HCT116 (cell line): ENCODE measurements around the gene EIF4G3. TPM values are rescaled to one million over a fixed set of nuclear protein-coding genes. Genes with fewer than 3 reads are reported as not detected.

Experiments
- ATAC-seq: fragments of 200-7000 bp; cut with Tn5 transposase; 2 replicates; pipeline ENCODE4 v1.9.1; 2020; ENCODE audit warnings: mild to moderate bottlenecking, moderate library complexity
- BruUV-seq: library from RNA; stranded (reverse); fragments of 400-500 nt; replicated peaks from 2 replicates; lab custom pipeline; 2021; lab: Mats Ljungman, UMichigan
- CTCF ChIA-PET: fragments of 300-600 bp; sonication (Branson Sonifier 250); formaldehyde crosslinking; loops from one replicate; lab custom pipeline; 2021; ENCODE audit warnings: antibody characterized with exemption; lab: Charles Lee
- POLR2A ChIA-PET: fragments of 300-600, 350-600 bp; sonication (Branson Sonifier 250); formaldehyde crosslinking; loops from one replicate; lab custom pipeline; 2021; ENCODE audit warnings: antibody characterized with exemption; lab: Charles Lee
- RAD21 ChIA-PET, 2 experiments: fragments of 300-600 bp; sonication (Branson Sonifier 250); formaldehyde crosslinking; loops; one replicate each; lab custom pipeline; 2023; ENCODE audit warnings: low total read pairs in 2 of 2; ENCODE audit not compliant: uncharacterized antibody in 2 of 2, unreplicated experiment in 2 of 2, low non-redundant PET in 1 of 2; lab: Charles Lee
- DNase-seq: peaks from one replicate; pipeline ENCODE4 v3.0.0-alpha.2; 2010; ENCODE audit warnings: low read depth, low spot score
- H2AFZ ChIP-seq: fragments of 200-600 bp; shearing (Covaris generic), sonication (generic); 2 replicates; pipeline ENCODE4 v1.6.1; 2017; ENCODE audit warnings: low read depth, mixed run types, mixed read lengths, antibody characterized with exemption, low read length; ENCODE audit not compliant: poor library complexity, severe bottlenecking
- H3K27ac ChIP-seq: 2 replicates; pipeline ENCODE4 v1.5.1; 2012; ENCODE audit warnings: low read depth, low read length
- H3K27me3 ChIP-seq: fragments of 200-600 bp; sonication (generic); 2 replicates; pipeline ENCODE4 v1.6.1; 2016; ENCODE audit warnings: mixed run types, low read length, mixed read lengths; ENCODE audit not compliant: insufficient read depth
- H3K36me3 ChIP-seq, 2 experiments: fragments of 200-500 bp in 1 of 2; fragments of 200-600 bp in 1 of 2; sonication (Bioruptor generic) in 1 of 2; sonication (generic) in 1 of 2; 2 replicates each; pipeline versions ENCODE4 v1.5.1 to v1.6.1; 2014 to 2016; ENCODE audit warnings: low read length in 2 of 2, inconsistent platforms in 1 of 2, mixed read lengths in 1 of 2, mixed run types in 1 of 2; ENCODE audit not compliant: insufficient read depth in 2 of 2, control insufficient read depth in 1 of 2
- H3K4me1 ChIP-seq, 2 experiments: fragments of 200-600 bp in 1 of 2; sonication (generic) in 1 of 2; 2 replicates each; pipeline versions ENCODE4 v1.5.1 to v1.6.1; 2012 to 2017; ENCODE audit warnings: low read length in 2 of 2, inconsistent platforms in 1 of 2, mild to moderate bottlenecking in 1 of 2, mixed read lengths in 1 of 2, mixed run types in 1 of 2, moderate library complexity in 1 of 2; ENCODE audit not compliant: insufficient read depth in 2 of 2, control insufficient read depth in 1 of 2
- H3K4me2 ChIP-seq: fragments of 200-600 bp; sonication (generic); 2 replicates; pipeline ENCODE4 v1.6.1; 2017; ENCODE audit warnings: mixed run types, low read length, mixed read lengths
- H3K4me3 ChIP-seq, 2 experiments: fragments of 200-600 bp in 1 of 2; sonication (generic) in 1 of 2; replicated peaks in 1 of 2; 2 replicates each; pipeline ENCODE4 v1.5.1; 2011 to 2016; ENCODE audit warnings: low read length in 2 of 2, control low read depth in 1 of 2, low read depth in 1 of 2, mild to moderate bottlenecking in 1 of 2, mixed read lengths in 1 of 2, mixed run types in 1 of 2
- H3K79me2 ChIP-seq: fragments of 200-600 bp; sonication (generic); 2 replicates; pipeline ENCODE4 v1.6.1; 2017; ENCODE audit warnings: mild to moderate bottlenecking, mixed run types, low read length, moderate library complexity, mixed read lengths; ENCODE audit not compliant: insufficient read depth
- H3K9ac ChIP-seq: fragments of 200-600 bp; sonication (generic); 2 replicates; pipeline ENCODE4 v1.6.1; 2016; ENCODE audit warnings: low read length, mixed read lengths
- H3K9me2 ChIP-seq: fragments of 200-600 bp; sonication (generic), shearing (Covaris generic); 2 replicates; pipeline ENCODE4 v1.6.1; 2017; ENCODE audit warnings: mixed run types, mild to moderate bottlenecking, moderate library complexity; ENCODE audit not compliant: insufficient read depth
- H3K9me3 ChIP-seq, 2 experiments: fragments of 200-500 bp in 1 of 2; fragments of 200-600 bp in 1 of 2; sonication (Bioruptor generic) in 1 of 2; sonication (generic) in 1 of 2; 2 replicates each; pipeline ENCODE4 v1.6.1; 2014 to 2017; ENCODE audit warnings: low read length in 2 of 2, mixed read lengths in 2 of 2, inconsistent platforms in 1 of 2, low read depth in 1 of 2, mild to moderate bottlenecking in 1 of 2, mixed run types in 1 of 2, moderate library complexity in 1 of 2; ENCODE audit not compliant: control insufficient read depth in 1 of 2, insufficient read depth in 1 of 2
- H4K20me1 ChIP-seq: fragments of 200-600 bp; sonication (generic), shearing (Covaris generic); 2 replicates; pipeline ENCODE4 v1.6.1; 2017; ENCODE audit warnings: mixed run types, mild to moderate bottlenecking, moderate library complexity; ENCODE audit not compliant: insufficient read depth
- CBX3 ChIP-seq: IDR thresholded peaks from 2 replicates; pipeline ENCODE4 v1.6.1; 2012; ENCODE audit warnings: low read depth
- CEBPB ChIP-seq: IDR thresholded peaks from 2 replicates; pipeline ENCODE4 v1.6.1; 2012; ENCODE audit warnings: low read depth
- EGR1 ChIP-seq: IDR thresholded peaks from 2 replicates; pipeline ENCODE4 v1.6.1; 2012; ENCODE audit warnings: low read depth
- REST ChIP-seq: IDR thresholded peaks from 2 replicates; pipeline ENCODE4 v1.6.1; 2012; ENCODE audit warnings: low read depth
- YY1 ChIP-seq: IDR thresholded peaks from 2 replicates; pipeline ENCODE4 v1.6.1; 2011; ENCODE audit warnings: low read length, low read depth, moderate library complexity, mild to moderate bottlenecking; ENCODE audit not compliant: insufficient replicate concordance; ENCODE audit errors: extremely low read depth
- ZFX ChIP-seq: fragments of 450-650 bp; IDR thresholded peaks from 2 replicates; pipeline ENCODE4 v1.6.1; 2017
- ZNF274 ChIP-seq: fragments of 200-500 bp; sonication (Bioruptor generic); IDR thresholded peaks from 2 replicates; pipeline ENCODE4 v1.6.1; 2014; ENCODE audit warnings: mild to moderate bottlenecking, low read depth, low read length, inconsistent platforms
- intact Hi-C: fragments of 100-400 bp; cut with micrococcal nuclease; formaldehyde crosslinking; loops from 2 replicates; pipeline ENCODE4 v1.10.0; 2022
- total RNA-seq: library from RNA; stranded (reverse); gene quantifications from one replicate; pipeline ENCODE4 v1.2.1, GENCODE V29; 2021; ENCODE audit not compliant: unreplicated experiment
- TF ChIP-seq, protein P1 (sequence below): IDR thresholded peaks from 2 replicates; pipeline ENCODE4 v1.6.1; 2012

Gene EIF4G3
- total RNA-seq, 1 experiment from 2014 or later: 40.1 TPM

DNA sequence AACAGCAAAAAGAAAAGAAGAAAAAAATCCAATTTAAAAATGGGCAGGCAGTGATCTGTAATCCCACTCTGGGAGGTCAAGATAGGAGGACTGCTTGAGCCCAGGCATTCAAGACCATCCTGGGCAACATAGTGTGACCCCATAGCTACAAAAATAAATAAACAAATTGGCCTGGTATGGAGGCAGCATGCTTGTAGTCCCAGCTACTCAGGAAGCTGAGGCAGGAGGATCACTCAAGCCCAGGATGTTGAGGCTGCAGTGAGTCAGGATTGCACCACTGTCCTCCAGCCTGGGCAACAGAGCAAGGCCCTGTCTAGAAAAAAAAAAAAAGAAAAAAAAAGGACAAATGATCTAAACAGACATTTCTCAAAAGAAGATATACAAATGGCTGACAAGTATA lies 99.6 kb downstream of the EIF4G3 start:
- CTCF ChIA-PET: no interaction called here
- no peaks in the 10 kb centered on the region for H3K9me3 ChIP-seq
- no peak overlapping the region for H3K27ac ChIP-seq
- peaks cover 12% of the 10 kb centered on the region; the same call in 1 of the 2 replicates for H3K79me2 ChIP-seq
- no peak overlapping the region for H3K9ac ChIP-seq
- H3K4me1 ChIP-seq: peaks cover 0 to 5% of the 10 kb centered on the region in 2 experiments; a peak in 1 of 4 replicates
- ATAC-seq (no peak), DNase-seq (no peak)
- POLR2A ChIA-PET: no interaction called here
- BruUV-seq: no TSS peak
- intact Hi-C loops: no loop called here
- no peaks in the 10 kb centered on the region for H4K20me1 ChIP-seq
- H2AFZ ChIP-seq: no peak overlapping the region
- H3K9me2 ChIP-seq: no peaks in the 10 kb centered on the region
- TF ChIP-seq, protein P1, sequence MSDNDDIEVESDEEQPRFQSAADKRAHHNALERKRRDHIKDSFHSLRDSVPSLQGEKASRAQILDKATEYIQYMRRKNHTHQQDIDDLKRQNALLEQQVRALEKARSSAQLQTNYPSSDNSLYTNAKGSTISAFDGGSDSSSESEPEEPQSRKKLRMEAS: no peak
- 0 out of 2 replicates have a peak, but pooled peaks have one; percentile 29 for TF ChIP-seq CEBPB
- TF ChIP-seq ZNF274: no peak
- TF ChIP-seq EGR1: no peak
- TF ChIP-seq CBX3: 0 out of 2 replicates have a peak, but pooled peaks have one; percentile 15
- no peak for TF ChIP-seq REST
- no peak for TF ChIP-seq YY1
- no peak for TF ChIP-seq ZFX
- RAD21 ChIA-PET: no interaction called here
- H3K27me3 ChIP-seq: no peaks in the 10 kb centered on the region
- no peaks in the 10 kb centered on the region for H3K36me3 ChIP-seq
- H3K4me3 ChIP-seq: no peak overlapping the region
- no peak overlapping the region for H3K4me2 ChIP-seq
